IPS-18c (cell line): ENCODE results near the gene CEACAM16.
"Not testable (repeated sequence)": the region's sequence is repeated elsewhere in the genome, so short reads cannot be mapped to it uniquely, and the experiment has no call there.

ENCODE experiments used
- H3K4me3 ChIP-seq: 2 replicates; pipeline ENCODE4 v1.7.0; 2013; ENCODE audit warnings: low read depth, mild to moderate bottlenecking, low read length, moderate library complexity; ENCODE audit not compliant: insufficient read depth
- H3K9me3 ChIP-seq: one replicate; pipeline ENCODE4 v1.6.1; 2013; ENCODE audit warnings: mild to moderate bottlenecking, low read length, moderate library complexity; ENCODE audit not compliant: control insufficient read depth, insufficient read depth

Gene CEACAM16

DNA sequence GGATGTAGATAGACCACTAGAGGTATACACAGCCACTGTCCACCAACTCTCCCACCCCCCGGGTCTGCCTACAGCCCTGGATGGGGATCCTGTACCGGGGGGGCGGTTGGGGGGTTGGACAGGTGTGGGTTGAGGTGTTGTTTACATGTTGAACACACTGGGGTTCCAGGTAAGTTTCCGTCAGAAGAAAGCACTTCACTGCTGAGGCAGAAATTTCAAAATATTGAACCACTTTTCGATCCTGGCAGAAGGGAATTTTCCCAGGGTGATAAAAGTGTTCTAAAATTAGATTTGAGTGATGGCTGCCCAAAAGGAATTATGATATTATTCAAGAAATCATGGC lies 6.6 kb upstream of the CEACAM16 start:
- Histone ChIP-seq H3K9me3 (no peaks in the 10 kb centered on the region), H3K4me3 (no peak overlapping the region)

DNA sequence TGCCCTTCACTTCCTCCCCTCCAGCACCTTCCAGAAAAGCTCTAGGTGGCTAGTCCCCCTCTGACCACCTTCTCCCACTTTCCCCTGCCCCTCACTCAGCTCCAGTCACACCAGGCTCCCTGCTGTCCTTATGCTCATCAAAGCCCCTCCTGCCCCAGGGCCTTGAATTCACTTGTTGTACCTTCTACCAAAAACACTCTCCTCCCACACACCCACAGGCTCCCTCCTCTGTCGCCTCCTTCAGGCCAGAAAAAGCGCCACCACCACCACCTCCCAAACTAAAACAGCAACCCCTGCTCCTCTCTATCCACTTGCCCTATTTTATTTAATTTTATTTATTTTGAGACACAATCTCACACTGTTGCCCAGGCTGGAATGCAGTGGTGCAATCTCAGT lies 4.8 kb upstream of the CEACAM16 start:
- H3K4me3 ChIP-seq, result no peak overlapping the region
- no peaks in the 10 kb centered on the region for H3K9me3 ChIP-seq

DNA sequence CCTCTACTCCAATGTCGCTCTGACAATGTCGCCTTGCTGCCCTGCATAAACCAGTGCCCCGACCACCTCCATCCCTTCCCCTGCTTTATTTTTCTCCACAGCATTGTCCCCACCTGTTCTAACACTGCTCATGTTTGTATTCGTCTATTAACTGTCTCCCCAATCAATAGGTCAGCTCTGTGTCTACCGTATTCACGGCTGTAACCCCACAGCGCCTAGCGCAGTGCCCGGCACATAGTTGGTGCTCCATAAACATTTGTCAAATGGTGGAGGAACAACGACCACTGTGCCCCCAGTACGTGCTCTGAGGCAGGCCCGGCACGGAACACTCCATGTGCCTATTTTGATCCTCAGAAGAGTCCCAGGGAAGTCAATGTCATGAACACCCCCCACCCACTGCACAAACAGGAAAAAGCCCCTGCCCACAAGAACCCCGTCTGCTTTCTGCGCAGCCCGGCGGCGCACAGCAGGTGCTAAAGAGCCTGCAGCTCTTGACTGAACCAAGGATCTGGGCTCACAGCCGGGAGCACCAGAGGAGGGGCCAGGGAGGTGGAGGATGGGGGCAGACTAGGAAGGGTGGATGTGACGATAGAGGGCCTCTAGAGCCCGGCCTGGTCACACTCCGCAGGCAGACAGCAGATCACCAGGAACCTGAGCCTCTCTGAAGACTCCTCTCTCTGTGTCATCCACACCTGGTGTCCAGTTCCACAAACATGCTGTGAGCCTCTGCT lies 1.8 kb upstream of the CEACAM16 start:
- Histone ChIP-seq H3K4me3 (no peak overlapping the region), H3K9me3 (no peaks in the 10 kb centered on the region)

DNA sequence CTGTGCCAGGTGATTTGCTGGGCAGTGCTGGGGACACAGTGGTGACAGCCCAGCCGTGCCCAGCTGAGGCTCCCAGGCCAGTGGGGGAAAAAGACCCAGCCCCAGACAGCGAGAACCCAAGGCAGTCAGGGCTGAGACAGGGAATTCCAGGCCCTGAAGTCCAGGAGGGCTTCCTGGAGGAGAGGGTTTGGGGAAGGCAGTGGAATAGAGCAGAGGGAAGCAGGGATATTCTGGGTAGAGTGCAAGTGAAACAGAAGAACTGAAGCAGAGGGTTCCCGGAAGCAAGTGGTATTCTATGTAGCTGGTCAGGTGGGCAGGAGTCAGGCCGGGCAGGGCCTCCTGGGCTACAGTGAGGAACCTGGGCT lies 1.3 kb upstream of the CEACAM16 start:
- H3K4me3 ChIP-seq, result no peak overlapping the region
- no peaks in the 10 kb centered on the region for H3K9me3 ChIP-seq

DNA sequence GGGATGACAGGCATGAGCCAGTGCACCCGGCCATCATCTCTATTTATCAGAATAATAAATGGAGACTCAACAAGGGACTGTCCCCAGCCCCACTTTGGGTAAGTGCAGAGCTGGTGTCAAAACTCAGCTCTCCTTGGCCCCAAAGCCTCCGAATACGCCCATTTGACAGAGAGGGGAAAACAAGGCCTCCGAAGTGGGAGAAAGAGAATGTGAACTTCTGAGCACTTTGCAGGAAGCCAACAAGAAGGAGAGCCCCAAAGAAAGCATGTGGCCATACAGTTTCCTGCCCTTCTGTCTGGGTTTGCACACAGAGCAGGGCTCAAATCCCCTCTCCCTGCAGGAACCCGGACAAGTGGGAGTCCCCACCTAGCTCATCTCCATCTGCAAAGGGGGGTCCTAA lies 1.6 kb downstream of the CEACAM16 start:
- no peak overlapping the region for H3K4me3 ChIP-seq
- H3K9me3 ChIP-seq, result no peaks in the 10 kb centered on the region

DNA sequence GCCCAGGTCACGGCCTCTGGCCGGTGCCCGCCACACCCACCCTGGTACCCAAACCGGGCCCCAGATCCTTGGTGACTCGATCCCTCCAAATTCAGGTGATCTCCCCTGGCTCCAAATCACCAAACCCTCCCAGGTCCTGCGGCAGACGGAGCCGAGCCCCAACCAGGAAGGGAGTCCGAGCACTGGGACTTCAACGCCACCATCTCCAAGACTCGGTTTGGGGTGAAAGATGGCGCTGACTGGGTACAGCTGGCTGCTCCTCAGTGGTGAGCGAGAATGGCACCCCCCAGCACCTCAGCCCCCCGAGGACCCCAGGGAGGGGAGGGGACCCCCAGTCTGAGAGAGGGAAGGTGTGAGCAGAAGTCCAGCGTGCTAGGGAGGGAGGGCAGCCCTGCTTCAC lies 2.3 kb downstream of the CEACAM16 start:
- Histone ChIP-seq H3K4me3 (no peak overlapping the region), H3K9me3 (no peaks in the 10 kb centered on the region)

DNA sequence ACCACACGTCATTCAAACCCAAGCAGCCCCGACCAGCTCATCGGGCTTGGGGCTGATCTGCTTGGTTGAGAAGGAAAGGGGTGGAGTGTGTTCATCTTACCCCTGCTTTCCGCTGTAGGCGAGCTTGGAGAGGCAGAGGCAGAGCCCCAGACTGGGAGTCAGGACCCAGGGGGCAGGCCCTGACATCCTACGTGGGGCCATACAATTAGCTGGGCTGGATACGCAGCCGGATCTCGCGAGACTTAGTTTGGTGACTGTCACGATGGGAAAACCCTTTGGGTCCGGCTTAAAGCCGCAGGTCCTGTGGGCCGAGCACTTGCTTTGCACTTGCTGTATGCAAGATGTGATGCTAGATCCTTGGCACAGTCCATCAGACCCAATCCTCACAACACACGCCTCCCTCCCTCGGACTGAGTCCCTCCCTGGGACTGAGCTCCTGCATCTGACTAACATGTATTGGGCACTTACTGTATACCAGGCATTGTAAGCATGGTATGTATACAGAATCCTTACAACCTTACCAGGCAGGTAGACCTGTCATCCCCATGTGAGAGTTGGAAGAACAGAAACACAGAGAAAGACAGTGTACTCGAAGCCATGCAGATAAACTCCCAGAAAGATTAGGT lies 3.7 kb downstream of the CEACAM16 start:
- Histone ChIP-seq H3K4me3 (no peak overlapping the region), H3K9me3 (no peaks in the 10 kb centered on the region)

DNA sequence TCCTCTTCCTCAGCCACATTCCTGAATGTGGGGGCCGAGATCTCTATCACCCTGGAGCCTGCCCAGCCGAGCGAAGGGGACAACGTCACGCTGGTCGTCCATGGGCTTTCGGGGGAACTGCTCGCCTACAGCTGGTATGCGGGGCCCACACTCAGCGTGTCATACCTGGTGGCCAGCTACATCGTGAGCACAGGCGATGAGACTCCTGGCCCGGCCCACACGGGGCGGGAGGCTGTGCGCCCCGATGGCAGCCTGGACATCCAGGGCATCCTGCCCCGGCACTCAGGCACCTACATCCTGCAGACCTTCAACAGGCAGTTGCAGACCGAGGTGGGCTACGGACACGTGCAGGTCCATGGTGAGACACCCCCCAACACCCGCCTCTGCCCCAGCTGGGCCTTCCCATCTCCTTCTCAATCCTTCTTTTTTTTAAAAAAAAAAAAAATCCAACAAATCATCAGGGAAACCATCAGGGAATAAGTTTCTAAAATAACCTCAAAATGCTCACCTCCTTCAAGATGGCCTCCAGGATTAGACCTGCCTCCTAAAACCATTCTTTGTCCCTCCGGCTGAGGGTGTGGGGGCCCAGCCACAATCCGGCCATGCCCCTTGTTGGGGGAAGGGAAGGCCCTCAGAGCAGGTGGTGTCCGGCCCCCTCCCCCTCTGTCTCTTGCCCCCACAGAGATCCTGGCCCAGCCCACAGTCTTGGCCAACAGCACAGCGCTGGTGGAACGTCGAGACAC lies 4.6 kb downstream of the CEACAM16 start:
- H3K4me3 ChIP-seq, result no peak overlapping the region
- no peaks in the 10 kb centered on the region for H3K9me3 ChIP-seq

DNA sequence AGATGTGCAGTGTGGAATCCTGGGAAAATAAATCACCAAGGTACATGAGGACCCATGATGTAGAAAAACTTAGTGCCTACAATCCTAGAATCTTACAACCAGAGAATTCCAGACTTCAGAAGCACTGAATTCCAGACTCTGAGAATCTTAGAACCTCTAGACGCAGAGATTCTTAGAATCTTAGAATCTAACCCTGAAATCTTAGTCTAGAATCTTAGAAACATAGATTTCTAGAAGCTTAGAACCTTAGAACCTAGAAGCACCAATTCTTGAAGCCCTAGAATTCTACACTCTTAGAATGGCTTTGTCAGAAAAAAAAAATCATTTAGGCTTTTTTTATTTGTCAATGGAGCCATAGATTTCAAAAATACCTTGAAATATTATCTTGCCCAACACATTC lies 6.0 kb downstream of the CEACAM16 start:
- Histone ChIP-seq H3K4me3 (no peak overlapping the region), H3K9me3 (no peaks in the 10 kb centered on the region)

DNA sequence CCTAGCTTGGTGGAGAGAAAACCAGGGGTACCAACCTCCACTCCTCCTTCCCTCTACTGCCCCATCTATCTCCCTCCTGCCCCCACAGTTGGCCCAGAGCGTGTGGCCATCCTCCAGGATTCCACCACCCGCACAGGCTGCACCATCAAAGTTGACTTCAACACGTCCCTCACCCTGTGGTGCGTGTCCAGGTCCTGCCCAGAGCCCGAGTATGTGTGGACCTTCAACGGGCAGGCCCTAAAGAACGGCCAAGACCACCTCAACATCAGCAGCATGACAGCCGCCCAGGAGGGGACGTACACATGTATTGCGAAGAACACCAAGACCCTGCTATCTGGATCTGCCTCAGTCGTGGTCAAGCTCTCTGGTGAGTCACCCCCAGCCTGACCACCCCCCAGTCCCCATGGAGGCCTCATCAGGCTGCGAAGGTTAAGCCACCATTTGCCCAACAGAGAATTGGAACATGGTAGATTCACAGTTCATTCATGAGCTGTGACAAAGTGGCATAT lies 6.6 kb downstream of the CEACAM16 start:
- H3K4me3 ChIP-seq, result no peak overlapping the region
- no peaks in the 10 kb centered on the region for H3K9me3 ChIP-seq

DNA sequence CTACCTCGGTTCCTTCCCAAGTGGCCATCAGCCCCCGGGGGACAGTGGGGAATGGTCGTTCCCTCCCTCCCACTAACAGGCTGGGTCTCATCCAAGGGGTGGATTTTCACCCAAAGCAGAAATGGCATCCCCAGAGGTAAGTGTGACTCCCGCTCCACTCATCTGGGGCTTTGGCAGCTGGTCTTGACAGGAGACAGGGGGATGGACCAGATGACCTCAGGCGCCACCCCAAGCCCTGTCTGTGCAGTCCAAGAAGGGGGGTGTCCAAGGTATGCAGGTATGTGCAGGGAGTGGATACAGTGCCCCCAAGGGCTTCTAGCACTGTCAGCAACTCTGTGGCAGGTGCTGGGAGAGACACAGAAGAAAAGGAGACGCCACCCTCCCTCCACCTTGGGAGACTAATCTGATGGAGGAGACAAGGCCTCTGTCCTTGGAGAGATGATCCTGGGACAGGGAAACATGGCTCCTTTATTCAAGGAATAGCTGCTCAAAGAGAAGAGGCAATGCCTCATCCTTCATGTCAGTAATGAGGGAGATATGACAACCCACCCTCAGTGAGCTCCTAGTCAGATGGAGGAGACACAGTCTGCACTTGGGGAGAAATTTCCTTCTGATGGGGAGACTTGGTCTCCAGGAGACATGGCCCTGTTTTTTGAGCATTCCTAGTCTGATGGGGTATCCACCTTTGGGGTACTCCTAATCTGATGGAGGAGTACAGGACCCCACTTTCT lies 7.7 kb downstream of the CEACAM16 start:
- Histone ChIP-seq H3K9me3 (no peaks in the 10 kb centered on the region), H3K4me3 (no peak overlapping the region)

DNA sequence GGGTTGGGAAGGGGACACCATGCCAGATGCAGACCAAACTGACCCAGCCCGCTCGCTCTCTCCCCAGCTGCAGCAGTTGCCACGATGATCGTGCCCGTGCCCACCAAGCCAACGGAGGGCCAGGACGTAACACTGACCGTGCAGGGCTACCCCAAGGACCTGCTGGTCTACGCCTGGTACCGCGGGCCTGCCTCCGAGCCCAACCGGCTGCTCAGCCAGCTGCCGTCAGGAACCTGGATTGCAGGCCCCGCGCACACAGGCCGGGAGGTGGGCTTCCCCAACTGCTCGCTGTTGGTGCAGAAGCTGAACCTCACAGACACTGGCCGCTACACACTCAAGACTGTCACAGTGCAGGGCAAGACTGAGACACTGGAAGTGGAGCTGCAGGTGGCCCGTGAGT lies 8.8 kb downstream of the CEACAM16 start:
- H3K4me3 ChIP-seq, result no peak overlapping the region
- no peaks in the 10 kb centered on the region for H3K9me3 ChIP-seq

DNA sequence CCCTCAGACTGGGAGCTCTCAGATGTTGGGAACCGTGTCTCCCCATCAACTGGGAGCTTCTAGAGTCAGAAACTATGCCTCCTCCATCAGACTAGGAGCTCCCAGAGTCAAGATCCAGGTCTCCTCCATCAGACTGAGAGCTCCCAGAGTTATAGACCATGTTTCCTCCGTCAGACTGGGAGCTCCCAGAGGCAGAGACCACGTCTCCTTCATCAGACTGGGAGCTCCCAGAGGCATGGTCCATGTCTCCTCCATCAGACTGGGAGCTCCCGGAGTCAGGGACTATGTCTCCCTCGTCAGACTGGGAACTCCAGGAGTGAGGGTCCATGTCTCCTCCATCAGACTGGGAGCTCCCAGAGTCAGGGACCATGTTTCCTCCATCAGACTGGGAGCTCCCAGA lies 10.0 kb downstream of the CEACAM16 start:
- no peak overlapping the region for H3K4me3 ChIP-seq
- H3K9me3 ChIP-seq, result no peaks in the 10 kb centered on the region

DNA sequence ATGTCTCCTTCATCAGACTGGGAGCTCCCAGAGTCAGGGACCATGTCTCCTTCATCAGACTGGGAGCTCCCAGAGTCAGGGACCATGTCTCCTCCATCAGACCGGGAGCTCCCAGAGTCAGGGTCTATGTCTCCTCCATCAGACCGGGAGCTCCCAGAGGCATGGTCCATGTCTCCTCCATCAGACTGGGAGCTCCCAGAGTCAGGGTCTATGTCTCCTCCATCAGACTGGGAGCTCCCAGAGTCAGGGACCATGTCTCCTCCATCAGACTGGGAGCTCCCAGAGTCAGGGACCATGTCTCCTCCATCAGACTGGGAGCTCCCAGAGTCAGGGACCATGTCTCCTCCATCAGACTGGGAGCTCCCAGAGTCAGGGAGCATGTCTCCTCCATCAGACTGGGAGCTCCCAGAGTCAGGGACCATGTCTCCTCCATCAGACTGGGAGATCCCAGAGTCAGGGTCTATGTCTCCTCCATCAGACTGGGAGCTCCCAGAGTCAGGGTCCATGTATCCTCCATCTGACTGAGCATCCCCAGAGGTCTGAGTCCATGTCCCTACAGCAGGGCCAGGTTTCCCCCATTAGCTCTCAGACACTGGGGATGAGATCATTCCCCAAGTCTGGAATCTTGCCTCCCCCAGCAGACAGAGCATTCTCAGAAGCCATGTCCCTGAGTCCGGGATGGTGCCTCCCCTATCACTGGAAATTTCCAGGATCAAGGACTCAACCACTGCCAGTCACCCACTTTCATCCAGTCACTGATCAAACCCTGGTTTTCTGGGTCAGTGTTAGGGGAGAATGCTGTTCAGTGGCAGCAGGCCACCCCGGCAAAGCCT lies 10.7 kb downstream of the CEACAM16 start:
- H3K4me3 ChIP-seq, H3K9me3 ChIP-seq: not testable (repeated sequence)

DNA sequence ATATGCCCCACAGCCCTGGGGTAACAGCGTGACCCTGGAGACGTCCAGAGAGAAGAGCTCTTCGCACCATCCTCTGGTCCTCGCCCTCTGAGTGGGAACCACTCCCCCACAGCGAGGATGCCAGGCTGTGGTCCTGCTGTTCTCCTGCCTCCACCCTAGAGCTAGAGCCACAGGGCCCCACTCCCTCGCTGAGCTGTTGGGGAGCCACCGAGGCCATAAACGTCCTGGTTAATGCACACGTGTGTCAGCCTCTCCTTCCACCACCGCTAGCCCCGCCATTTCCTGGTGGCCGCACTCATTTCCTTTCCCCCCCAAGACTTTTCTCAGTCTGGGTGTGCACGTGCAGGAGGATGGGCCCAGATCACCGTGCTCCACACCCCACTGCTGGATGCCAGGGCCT lies 11.5 kb downstream of the CEACAM16 start:
- no peaks in the 10 kb centered on the region for H3K9me3 ChIP-seq
- H3K4me3 ChIP-seq, result no peak overlapping the region

DNA sequence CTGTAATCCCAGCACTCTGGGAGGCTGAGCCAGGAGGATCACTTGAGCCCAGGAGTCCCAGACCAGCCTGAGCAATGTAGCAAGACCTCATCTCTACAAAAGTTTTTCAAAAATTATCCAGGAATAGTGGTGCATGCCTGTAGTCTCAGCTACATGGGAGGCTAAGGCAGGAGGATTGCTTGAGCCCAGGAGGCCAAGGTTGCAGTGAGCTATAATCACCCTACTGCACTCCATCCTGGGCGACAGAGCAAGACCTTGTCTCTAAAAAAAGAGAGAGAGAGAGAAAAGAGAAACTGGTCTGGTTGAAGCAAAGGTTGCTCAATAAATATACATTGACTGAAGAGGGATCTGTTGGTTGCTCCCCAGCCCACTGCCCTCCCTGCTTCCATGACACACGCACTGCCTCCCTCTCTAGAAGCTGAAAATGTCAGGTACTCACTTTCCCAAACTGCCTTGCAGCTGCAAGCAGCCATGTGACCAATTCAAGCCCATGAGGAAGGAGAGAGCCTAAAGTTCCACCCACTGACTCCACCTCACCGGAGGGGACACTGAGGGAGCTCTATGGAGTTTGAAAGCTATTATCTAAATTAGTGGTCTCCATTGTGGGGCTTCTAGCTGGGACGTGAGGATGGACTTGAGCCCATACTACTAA lies 14.0 kb downstream of the CEACAM16 start:
- no peak overlapping the region for H3K4me3 ChIP-seq
- no peaks in the 10 kb centered on the region for H3K9me3 ChIP-seq
